Mesothelial cell of epicardium (in vitro differentiated cells): ENCODE data around the gene DNAAF5. TPM values are rescaled to one million over a fixed set of nuclear protein-coding genes. Genes with fewer than 3 reads are reported as not detected.

ENCODE experiments used
- DNase-seq, 2 experiments: peaks; one replicate each; pipeline ENCODE4 v3.0.0; 2021; ENCODE audit warnings: low spot score in 2 of 2; ENCODE audit not compliant: unreplicated experiment in 2 of 2
- H3K27ac Mint-ChIP-seq: 2 replicates; pipeline ENCODE4 v1.8.0; 2021; ENCODE audit warnings: mixed read lengths
- H3K27me3 Mint-ChIP-seq: 2 replicates; pipeline ENCODE4 v1.8.0; 2021; ENCODE audit warnings: low read depth, mixed read lengths
- H3K36me3 Mint-ChIP-seq: 2 replicates; pipeline ENCODE4 v1.8.0; 2021; ENCODE audit warnings: mixed read lengths
- H3K4me1 Mint-ChIP-seq: 2 replicates; pipeline ENCODE4 v1.8.0; 2021; ENCODE audit warnings: mixed read lengths
- H3K4me3 Mint-ChIP-seq: 2 replicates; pipeline ENCODE4 v1.8.0; 2021; ENCODE audit warnings: mild to moderate bottlenecking, moderate library complexity, mixed read lengths
- H3K9me3 Mint-ChIP-seq: 2 replicates; pipeline ENCODE4 v1.8.0; 2021; ENCODE audit warnings: mixed read lengths
- CTCF ChIP-seq: fragments of 200-600 bp; sonication (generic); IDR thresholded peaks from one replicate; pipeline ENCODE4 v1.5.0; 2021; ENCODE audit warnings: antibody characterized with exemption; ENCODE audit not compliant: unreplicated experiment
- total RNA-seq: library from RNA; stranded (reverse); gene quantifications from 3 replicates; pipeline ENCODE4 v1.2.1, GENCODE V29; 2021

DNAAF5 gene
- total RNA-seq, 1 donor from 2014 or later: 39.0 TPM

GRCh38 chr7:710161-710560 lies 16.3 kb upstream of the DNAAF5 start:
- Mint-ChIP-seq H3K27me3 (no peaks in the 10 kb centered on the region), H3K4me1 (peaks cover 15% of the 10 kb centered on the region)

GRCh38 chr7:711093-711921 lies 15.2 kb upstream of the DNAAF5 start:
- Mint-ChIP-seq H3K27ac (no peak overlapping the region), H3K36me3 (peaks cover 22% of the 10 kb centered on the region), H3K9me3 (no peaks in the 10 kb centered on the region), H3K27me3 (no peaks in the 10 kb centered on the region), H3K4me3 (peak overlapping the region; percentile 68), H3K4me1 (peaks cover 13% of the 10 kb centered on the region)
- DNase-seq: peak in 1 of 2 experiments; percentile 34
- no peak for TF ChIP-seq CTCF

More at GRCh38 chr7:710161-710560, 16.3 kb upstream of the DNAAF5 start:
- peak overlapping the region; percentile 49 for H3K4me3 Mint-ChIP-seq
- no peaks in the 10 kb centered on the region for H3K9me3 Mint-ChIP-seq
- peak in 1 of 2 experiments; percentile 27 for DNase-seq
- H3K27ac Mint-ChIP-seq: no peak overlapping the region
- no peak for TF ChIP-seq CTCF
- H3K36me3 Mint-ChIP-seq: peaks cover 23% of the 10 kb centered on the region

- H3K27me3 Mint-ChIP-seq: no peaks in the 10 kb centered on the region
- no peak overlapping the region for H3K27ac Mint-ChIP-seq
- peak in 1 of 2 experiments; percentile 38 for DNase-seq
- no peak for TF ChIP-seq CTCF
- peaks cover 17% of the 10 kb centered on the region for H3K4me1 Mint-ChIP-seq
- H3K9me3 Mint-ChIP-seq: no peaks in the 10 kb centered on the region
- peaks cover 18% of the 10 kb centered on the region for H3K36me3 Mint-ChIP-seq
- peak overlapping the region; percentile 68 for H3K4me3 Mint-ChIP-seq
Measured at GRCh38 chr7:711922-712380, 14.5 kb upstream of the DNAAF5 start.

- Mint-ChIP-seq H3K9me3 (no peaks in the 10 kb centered on the region), H3K4me1 (peaks cover 17% of the 10 kb centered on the region)
- TF ChIP-seq CTCF: no peak
Measured at GRCh38 chr7:712381-713138, 13.9 kb upstream of the DNAAF5 start.

GRCh38 chr7:713139-713457 lies 13.4 kb upstream of the DNAAF5 start:
- H3K36me3 Mint-ChIP-seq: peaks cover 8% of the 10 kb centered on the region
- peak in 1 of 2 experiments; percentile 34 for DNase-seq
- no peak for TF ChIP-seq CTCF
- H3K27me3 Mint-ChIP-seq: no peaks in the 10 kb centered on the region
- peaks cover 17% of the 10 kb centered on the region for H3K4me1 Mint-ChIP-seq
- H3K27ac Mint-ChIP-seq: peak overlapping the region; percentile 5
- no peaks in the 10 kb centered on the region for H3K9me3 Mint-ChIP-seq
- H3K4me3 Mint-ChIP-seq: peak overlapping the region; percentile 62

More at GRCh38 chr7:712381-713138, 13.9 kb upstream of the DNAAF5 start:
- H3K4me3 Mint-ChIP-seq: peak overlapping the region; percentile 62
- H3K27me3 Mint-ChIP-seq: no peaks in the 10 kb centered on the region
- peak in 1 of 2 experiments; percentile 38 for DNase-seq
- peaks cover 13% of the 10 kb centered on the region for H3K36me3 Mint-ChIP-seq
- peak overlapping the region; percentile 21 for H3K27ac Mint-ChIP-seq
